Osteocyte (in vitro differentiated cells): ENCODE results near the gene BANP. TPM values are rescaled to one million over a fixed set of nuclear protein-coding genes. Genes with fewer than 3 reads are reported as not detected.

Experiments
- DNase-seq: peaks from one replicate; pipeline ENCODE4 v3.0.0; 2021; ENCODE audit warnings: mixed read lengths; ENCODE audit not compliant: unreplicated experiment; ENCODE audit errors: extremely low spot score
- H3K27ac Mint-ChIP-seq: one replicate; pipeline ENCODE4 v1.8.0; 2021; ENCODE audit warnings: mild to moderate bottlenecking, mixed read lengths; ENCODE audit not compliant: unreplicated experiment
- H3K27me3 Mint-ChIP-seq: one replicate; pipeline ENCODE4 v1.8.0; 2021; ENCODE audit warnings: mixed read lengths; ENCODE audit not compliant: unreplicated experiment
- H3K36me3 Mint-ChIP-seq: one replicate; pipeline ENCODE4 v1.8.0; 2021; ENCODE audit warnings: mixed read lengths; ENCODE audit not compliant: unreplicated experiment
- H3K4me1 Mint-ChIP-seq: one replicate; pipeline ENCODE4 v1.8.0; 2021; ENCODE audit warnings: mixed read lengths; ENCODE audit not compliant: unreplicated experiment
- H3K4me3 Mint-ChIP-seq: one replicate; pipeline ENCODE4 v1.8.0; 2021; ENCODE audit warnings: mild to moderate bottlenecking, moderate library complexity, mixed read lengths; ENCODE audit not compliant: unreplicated experiment
- H3K9me3 Mint-ChIP-seq: one replicate; pipeline ENCODE4 v1.8.0; 2021; ENCODE audit warnings: mixed read lengths; ENCODE audit not compliant: unreplicated experiment
- total RNA-seq: library from RNA; stranded (reverse); gene quantifications from 2 replicates; pipeline ENCODE4 v1.2.1, GENCODE V29; 2021
- TF ChIP-seq, protein P1 (sequence below): fragments of 200-600 bp; sonication (generic); IDR thresholded peaks from 2 replicates; pipeline ENCODE4 v1.5.0; 2021; ENCODE audit warnings: antibody characterized with exemption, mild to moderate bottlenecking, moderate library complexity

BANP gene
- total RNA-seq, 1 donor from 2014 or later: 20.5 TPM

DNA sequence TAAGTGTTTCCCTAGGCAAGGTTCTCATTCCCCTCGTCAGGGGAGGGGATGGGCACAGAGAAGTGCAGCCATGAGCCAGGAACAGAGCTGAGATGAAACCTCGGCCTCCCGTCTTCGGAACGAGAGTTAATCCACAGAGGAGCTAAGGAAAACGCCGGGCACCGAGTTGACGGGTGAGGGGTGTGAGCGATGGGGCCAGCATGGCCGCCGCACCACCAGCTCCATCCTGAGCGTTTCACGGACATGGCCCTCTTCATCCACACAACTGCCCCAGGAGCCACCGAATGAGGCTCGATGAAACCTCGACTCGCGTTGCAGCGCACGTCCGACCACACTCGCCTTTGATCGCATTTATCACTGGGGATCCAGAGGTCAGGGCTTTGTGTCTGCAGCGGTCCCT, 36.4 kb upstream of the BANP start:
- no peak for DNase-seq
- Mint-ChIP-seq H3K36me3 (no peaks in the 10 kb centered on the region), H3K4me3 (no peak overlapping the region)

GRCh38 chr16:87917503-87917902, 33.7 kb upstream of the BANP start:
- Mint-ChIP-seq H3K9me3 (no peaks in the 10 kb centered on the region), H3K27ac (no peak overlapping the region), H3K4me1 (peaks cover 7% of the 10 kb centered on the region), H3K27me3 (peaks cover 27% of the 10 kb centered on the region), H3K36me3 (no peaks in the 10 kb centered on the region), H3K4me3 (no peak overlapping the region)
- DNase-seq: no peak
- TF ChIP-seq, protein P1, sequence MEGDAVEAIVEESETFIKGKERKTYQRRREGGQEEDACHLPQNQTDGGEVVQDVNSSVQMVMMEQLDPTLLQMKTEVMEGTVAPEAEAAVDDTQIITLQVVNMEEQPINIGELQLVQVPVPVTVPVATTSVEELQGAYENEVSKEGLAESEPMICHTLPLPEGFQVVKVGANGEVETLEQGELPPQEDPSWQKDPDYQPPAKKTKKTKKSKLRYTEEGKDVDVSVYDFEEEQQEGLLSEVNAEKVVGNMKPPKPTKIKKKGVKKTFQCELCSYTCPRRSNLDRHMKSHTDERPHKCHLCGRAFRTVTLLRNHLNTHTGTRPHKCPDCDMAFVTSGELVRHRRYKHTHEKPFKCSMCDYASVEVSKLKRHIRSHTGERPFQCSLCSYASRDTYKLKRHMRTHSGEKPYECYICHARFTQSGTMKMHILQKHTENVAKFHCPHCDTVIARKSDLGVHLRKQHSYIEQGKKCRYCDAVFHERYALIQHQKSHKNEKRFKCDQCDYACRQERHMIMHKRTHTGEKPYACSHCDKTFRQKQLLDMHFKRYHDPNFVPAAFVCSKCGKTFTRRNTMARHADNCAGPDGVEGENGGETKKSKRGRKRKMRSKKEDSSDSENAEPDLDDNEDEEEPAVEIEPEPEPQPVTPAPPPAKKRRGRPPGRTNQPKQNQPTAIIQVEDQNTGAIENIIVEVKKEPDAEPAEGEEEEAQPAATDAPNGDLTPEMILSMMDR: no peak

More for the DNA sequence above, 36.4 kb upstream of the BANP start:
- Mint-ChIP-seq H3K9me3 (no peaks in the 10 kb centered on the region), H3K27me3 (peaks cover 30% of the 10 kb centered on the region), H3K4me1 (peaks cover 3% of the 10 kb centered on the region), H3K27ac (no peak overlapping the region)
- TF ChIP-seq, protein P1: no peak

- Mint-ChIP-seq H3K36me3 (no peaks in the 10 kb centered on the region), H3K27me3 (peaks cover 26% of the 10 kb centered on the region), H3K27ac (no peak overlapping the region), H3K9me3 (no peaks in the 10 kb centered on the region), H3K4me1 (peaks cover 11% of the 10 kb centered on the region), H3K4me3 (no peak overlapping the region)
- DNase-seq: no peak
- TF ChIP-seq, protein P1: no peak
Observed at GRCh38 chr16:87918338-87918737, 32.9 kb upstream of the BANP start.

DNA sequence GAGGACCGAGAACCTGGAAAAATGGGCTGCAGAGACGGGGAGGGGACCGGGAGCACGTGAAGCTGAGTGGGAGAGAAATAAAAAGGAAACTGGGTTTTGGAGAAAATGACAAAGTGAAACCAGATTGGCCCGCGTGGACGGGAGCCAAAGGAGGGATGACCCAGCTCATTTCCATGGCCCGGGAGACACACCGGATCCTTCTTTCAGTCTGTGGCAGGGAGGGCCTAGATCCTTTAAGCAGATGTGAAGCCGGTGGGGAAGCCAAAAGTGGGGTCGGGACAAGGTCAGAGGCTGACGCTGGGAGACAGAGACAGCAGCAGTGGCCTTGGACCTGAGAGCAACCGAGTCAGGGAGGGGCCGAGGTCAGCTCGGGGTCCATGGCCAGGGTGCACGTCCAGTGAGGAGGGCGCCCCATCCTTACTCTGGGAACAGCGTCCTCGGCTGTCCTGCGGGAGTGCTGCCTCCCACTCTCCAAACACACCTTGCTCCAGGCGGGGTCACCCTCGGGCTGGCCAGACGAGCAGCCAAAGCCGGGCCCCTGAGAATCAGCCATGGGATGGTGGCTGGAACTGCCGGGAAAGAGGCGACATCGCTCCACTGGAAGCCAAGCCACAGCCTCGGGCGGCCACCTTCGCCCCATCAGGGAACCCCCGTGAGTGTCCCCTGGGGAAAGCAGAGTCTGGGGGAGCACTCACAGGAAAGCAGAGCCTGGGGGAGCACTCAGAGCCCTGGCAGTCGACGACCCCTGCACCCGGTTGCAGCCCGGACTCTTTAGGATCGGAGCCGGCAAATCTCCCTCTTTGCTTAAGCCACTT, 32.2 kb upstream of the BANP start:
- Mint-ChIP-seq H3K27ac (no peak overlapping the region), H3K27me3 (peaks cover 20% of the 10 kb centered on the region), H3K4me1 (peaks cover 12% of the 10 kb centered on the region), H3K36me3 (no peaks in the 10 kb centered on the region), H3K4me3 (no peak overlapping the region), H3K9me3 (no peaks in the 10 kb centered on the region)
- no peak for DNase-seq
- TF ChIP-seq, protein P1: no peak

DNA sequence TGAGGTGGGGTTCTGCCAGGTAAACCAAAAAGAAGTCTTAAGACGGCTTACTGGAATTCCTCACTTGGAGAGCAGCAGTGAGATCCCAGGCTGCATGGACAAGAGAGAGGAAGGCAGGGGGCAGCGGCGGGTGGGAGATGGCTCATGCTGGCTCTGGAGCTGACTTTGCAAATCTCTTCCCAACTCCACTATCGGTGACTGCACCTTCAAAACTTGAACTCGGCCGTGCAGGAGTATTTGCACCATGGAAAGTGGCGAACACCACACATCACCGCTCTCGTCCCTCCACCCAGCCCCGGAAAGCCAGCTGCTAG, 31.6 kb upstream of the BANP start:
- no peak overlapping the region for H3K4me3 Mint-ChIP-seq
- TF ChIP-seq, protein P1: no peak
- DNase-seq: no peak
- H3K36me3 Mint-ChIP-seq: no peaks in the 10 kb centered on the region
- H3K9me3 Mint-ChIP-seq: no peaks in the 10 kb centered on the region
- H3K4me1 Mint-ChIP-seq: peaks cover 12% of the 10 kb centered on the region
- H3K27ac Mint-ChIP-seq: no peak overlapping the region
- peaks cover 19% of the 10 kb centered on the region for H3K27me3 Mint-ChIP-seq
